ENCODE measurements around the gene NUP42.
"Not testable (repeated sequence)": the region's sequence is repeated elsewhere in the genome, so short reads cannot be mapped to it uniquely, and the experiment has no call there.

Gene NUP42, protein sequence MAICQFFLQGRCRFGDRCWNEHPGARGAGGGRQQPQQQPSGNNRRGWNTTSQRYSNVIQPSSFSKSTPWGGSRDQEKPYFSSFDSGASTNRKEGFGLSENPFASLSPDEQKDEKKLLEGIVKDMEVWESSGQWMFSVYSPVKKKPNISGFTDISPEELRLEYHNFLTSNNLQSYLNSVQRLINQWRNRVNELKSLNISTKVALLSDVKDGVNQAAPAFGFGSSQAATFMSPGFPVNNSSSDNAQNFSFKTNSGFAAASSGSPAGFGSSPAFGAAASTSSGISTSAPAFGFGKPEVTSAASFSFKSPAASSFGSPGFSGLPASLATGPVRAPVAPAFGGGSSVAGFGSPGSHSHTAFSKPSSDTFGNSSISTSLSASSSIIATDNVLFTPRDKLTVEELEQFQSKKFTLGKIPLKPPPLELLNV

DNA sequence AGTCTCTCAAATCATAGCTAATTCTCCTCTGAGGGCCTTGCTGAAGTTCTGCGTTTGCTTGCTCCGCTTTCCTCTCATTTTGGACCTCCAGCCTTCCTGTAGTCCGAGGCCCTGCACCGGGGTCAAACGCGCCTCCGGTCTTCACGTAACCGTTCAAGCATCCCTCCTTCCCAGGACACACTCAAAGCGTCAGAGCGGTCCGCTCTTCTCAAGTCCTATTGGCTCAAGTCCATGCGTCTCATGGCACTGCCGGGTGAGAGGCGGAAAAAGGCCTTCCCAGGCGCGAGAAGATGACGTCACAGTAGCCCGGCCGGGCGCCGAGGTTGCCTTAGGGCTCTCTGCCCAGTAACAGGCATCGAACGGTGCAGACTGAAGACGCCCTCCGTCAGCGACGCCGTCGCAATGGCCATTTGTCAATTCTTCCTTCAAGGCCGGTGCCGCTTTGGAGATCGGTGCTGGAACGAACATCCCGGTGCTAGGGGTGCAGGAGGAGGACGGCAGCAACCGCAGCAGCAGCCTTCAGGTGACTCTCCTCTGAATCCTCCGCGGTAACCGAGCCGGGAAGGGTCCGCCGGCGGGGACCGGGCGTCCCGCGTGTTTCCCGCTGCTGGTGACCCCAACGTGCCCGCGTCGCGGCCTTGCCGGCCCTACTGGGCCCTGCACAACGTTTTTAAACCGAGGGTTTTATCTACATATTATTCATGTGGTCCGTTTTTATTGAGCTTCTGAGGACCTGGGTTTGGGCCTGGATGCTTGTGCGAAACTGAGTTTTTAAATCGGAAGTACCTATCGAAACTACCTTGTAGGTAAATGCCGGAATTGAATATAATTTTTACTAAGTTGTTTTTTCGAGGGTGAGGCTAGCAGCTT is at the start of gene NUP42:
Gene NUP42 (plus strand): TSS at position 365 of the 870 bp plus-strand sequence. CDS start 38 bp downstream, at position 403.
- DNase-seq = peak; percentile 91 to 93

DNA sequence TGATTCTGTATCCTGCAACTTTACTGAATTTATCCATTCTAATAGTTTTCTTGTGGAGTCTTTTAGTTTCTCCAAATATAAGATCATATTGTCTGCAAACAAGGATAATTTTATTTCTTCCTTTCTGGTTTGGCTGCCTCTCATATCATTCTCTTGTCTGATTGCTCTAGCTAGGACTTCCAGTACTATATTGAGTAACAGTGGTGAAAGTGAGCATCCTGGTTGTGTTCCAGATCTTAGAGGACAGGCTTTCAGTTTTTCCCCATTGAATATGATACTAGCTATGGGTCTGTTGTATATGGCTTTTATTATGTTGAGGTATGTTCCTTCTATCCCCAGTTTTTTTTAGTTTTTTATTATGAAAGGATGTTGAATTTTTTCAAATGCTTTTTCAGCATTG is 48.1 kb upstream of the NUP42 start:
- DNase-seq = no peak

DNA sequence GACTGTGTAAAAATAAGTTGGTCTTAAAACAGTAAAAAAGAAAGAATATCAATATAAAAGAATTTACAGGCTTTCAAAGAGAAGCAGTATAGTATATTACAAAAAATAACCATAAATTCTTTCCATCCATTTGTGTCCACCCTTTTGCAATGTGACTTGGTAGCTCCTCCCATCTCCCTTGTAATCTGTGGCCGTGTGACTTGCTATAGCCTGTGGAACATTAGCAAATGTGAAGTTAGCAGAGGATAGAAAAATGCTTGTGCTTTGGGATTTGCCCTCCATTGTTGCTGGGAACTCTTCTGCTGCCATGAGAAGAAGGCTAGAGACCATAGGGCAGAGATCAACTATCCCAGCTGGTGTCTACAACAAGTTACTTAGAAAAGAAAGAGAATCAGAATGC is 46.1 kb upstream of the NUP42 start:
- DNase-seq = no peak

DNA sequence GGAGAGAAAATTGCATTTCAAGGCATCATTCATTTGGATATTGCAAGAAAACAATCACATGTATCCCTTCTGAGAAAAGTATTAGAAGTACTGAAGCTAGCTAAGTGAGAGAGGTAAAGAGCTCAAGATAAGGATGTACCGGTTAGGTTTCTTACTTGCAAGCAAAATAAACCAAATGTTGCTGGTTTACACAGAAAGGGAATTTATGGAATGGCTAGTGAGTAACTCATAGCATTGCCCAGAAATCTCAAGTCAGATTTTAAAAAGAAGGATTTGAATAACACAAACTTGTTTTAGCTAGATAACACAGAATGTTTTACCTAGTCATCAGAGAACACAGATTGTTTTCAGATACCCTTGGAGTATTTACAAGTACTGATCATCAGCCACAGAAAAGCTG is 45.6 kb upstream of the NUP42 start:
- DNase-seq = no peak

DNA sequence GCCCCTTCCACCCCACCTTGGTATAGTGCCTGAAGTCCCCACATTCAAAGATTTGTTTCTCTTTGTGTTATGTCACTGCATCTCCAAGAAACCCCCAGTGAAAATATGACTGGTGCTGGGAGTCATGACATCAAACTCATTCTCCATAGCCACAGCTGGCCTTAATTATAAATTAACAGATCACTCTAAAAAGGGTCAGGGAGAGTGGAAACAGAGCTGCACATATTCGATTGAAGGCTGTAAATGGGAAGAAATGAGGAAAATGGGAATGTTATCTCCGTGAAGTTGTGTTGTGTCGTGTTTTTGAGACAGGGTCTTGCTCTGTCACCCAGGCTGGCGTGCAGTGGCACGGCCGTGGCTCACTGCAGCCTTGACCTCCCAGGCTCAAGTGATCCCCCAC is 24.2 kb upstream of the NUP42 start:
- no peak for DNase-seq

DNA sequence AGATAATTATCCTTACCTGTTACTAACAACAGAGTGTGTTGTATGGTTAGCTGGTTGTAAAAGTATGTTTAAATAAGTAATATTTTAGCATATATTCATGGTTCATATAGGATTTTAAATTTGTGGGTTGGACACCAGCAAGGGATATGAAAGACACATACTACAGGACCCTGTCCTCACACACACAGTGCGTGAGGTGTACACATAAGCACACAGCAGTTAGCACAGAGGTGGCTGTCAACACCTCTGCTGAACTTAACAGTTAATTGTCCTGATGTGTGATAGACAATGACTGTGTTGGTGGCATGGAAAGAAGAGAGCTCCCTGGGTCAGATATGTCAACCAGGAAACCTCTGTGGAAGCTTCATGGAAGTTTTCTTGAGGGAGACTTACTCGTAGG is 23.3 kb upstream of the NUP42 start:
- no peak for DNase-seq

DNA sequence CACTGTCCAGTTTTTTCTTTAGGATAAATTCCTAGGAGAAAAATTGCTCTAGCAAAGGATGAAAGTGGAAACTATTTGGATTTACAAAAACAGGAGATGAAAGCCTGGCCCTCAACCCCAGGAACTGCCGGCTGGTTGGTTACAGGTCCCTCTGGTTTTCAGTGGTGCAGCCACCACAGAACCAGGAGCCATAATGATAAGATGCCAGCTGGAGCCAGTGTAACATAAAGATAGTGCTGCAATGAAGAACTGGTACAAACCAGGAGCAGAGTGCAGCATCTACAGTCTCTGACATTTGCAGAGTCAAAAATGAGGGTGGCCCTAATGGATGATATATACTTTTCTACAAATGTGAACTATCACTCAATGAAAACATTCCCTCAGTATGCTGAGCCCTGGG is 20.4 kb upstream of the NUP42 start:
- DNase-seq = no peak

DNA sequence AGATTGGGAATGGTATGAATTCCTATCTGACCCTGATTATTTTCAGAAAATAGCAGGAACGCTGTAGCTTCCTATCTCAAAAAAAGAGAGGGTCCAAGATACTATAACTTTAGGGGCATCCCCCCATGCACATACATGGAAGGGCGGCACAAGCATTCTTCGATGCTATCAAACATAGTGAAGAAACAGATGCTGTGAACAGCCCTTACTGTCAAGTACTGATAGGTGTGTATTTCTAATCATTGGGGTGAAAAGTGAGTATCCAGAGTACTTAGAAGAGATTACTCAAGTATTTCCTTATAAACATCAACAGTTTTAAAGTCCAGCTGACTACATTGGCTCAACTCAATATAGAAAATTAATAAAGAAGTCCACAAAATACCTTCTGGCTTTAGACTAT is 17.0 kb upstream of the NUP42 start:
- DNase-seq = no peak

DNA sequence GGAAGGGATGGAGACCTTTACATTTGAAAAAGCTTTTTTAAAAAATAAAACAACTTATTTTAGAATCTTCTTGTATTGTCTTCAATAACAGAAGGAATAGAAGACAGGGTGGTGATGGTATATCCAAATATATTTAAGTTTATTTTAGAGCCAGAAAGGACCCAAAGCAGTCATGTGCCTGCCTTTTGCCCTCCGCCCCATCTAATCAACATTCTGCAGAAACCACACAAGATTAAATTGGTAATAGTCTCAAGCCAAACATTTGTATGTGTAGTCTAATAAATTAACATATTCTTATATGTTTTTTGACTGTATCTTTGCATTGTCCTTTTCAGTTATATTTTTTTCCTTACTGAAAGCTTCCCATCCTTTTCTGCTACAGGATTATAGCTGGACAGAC is 16.5 kb upstream of the NUP42 start:
- DNase-seq = no peak

DNA sequence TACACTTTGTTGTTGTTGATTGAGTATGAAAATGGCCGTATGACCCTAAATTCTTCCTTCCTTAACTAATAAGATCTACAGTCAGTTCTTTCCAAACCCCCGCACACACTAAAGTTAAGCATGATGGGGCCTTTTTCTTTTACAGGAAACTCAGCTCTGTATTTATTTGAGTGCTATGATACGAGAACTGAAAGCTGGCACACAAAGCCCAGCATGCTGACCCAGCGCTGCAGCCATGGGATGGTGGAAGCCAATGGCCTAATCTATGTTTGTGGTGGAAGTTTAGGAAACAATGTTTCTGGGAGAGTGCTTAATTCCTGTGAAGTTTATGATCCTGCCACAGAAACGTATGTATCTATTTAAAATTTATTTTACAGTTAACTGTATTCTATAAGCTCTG is 14.2 kb upstream of the NUP42 start:
- no peak for DNase-seq

DNA sequence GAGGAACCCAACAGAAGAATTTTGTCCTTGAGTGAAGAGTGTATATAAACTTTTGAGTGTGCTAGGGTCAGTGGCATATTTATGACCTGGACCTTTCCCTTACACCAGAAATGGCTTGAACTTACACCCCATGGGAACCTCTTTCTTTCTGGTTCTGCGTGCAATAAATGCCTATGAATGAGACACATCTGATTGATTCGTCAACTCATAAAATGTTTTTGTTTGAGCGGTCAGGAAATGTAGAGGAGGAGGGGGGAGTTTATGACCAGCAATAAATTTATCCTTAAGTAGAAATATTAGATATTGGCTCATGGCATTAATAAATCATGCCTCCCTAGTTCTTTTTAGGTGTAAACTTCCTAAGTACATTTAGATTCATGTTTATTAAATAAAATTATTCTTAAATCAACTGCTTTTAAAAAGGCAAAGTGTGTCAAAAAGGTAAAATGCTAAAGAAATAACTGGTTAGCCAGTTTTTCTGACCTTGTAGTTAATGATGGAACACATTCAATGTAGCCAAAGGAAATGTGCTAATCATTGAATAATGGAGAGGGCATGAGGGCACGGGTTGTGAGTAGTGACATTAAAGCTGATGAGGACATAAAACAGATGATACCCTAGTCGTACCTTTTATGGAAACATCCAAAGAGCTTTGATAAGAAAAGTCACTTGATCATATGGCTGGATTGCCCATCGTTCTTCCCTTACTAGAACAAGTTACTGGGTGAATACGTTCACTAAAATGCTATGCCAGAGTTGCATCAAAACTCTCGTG is 13.6 kb upstream of the NUP42 start:
- no peak for DNase-seq

DNA sequence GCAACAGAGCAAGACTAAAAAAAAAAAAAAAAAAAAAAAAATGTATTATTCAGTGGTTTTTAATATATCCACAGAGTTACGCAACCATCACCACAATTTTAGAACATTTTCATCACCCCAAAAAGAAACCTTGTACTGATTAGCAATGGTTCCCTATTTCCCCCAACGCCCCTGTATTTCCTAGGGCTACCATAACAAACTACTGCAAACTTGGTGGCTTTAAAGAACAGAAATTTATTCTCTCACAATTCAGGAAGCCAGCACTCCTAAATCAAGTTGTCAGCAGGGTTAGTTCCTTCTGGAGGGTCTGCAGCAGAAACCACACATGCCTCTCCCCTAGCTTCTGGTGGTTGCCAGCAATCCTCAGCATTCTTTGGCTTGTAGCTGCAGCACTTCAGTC is 5.9 kb upstream of the NUP42 start:
- DNase-seq = no peak

DNA sequence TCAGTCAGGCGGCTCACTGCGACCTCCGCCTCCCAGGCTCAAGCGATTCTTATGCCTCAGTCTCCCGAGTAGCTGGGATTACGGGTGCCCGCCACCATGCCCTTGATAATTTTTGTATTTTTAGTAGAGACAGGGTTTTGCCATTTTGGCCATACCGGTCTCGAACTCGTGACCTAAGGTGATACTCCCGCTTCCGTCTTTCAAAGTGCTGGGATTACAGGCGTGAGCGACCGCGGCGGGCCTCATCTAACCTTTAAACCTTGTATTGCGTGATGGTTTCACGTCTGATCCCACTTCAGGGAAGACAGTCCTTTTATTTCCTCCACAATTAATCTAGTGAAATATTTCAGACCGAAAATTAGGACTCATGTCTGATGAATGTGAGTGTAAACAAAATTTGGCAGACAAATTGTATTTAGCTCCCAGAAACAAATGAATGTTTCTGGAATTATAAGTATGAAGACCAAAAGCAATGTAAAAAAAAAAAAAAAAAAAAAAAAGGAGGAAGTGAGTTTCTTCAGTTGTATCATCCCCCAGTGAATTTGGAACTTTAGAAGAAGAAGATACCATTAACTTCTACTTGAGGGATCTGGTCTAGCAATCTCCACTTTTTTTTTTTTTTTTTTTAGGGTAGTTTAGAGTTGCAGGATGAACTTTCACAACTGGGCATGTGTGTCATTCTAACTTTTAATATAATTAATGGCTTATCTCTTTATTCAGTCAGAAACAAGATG is 1.6 kb downstream of the NUP42 start:
- DNase-seq = no peak

DNA sequence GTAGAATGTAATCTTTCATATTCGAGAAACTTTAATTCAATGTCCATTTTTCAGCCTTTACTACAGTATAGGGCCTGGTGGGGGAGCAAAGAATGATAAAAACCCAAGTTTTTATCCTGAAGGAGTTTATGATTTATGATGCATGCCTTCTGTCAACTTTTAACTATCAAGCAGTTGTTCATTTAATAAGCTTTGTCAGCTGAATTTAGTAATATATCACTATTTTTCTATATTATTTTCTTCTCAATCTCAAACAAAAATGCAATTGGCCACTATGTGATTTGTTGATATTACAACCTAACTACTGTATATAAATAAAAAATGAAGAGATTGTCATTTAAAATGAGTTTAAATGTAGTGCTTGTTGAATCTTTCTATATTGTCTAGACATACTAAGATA is 2.4 kb downstream of the NUP42 start:
- DNase-seq = no peak

DNA sequence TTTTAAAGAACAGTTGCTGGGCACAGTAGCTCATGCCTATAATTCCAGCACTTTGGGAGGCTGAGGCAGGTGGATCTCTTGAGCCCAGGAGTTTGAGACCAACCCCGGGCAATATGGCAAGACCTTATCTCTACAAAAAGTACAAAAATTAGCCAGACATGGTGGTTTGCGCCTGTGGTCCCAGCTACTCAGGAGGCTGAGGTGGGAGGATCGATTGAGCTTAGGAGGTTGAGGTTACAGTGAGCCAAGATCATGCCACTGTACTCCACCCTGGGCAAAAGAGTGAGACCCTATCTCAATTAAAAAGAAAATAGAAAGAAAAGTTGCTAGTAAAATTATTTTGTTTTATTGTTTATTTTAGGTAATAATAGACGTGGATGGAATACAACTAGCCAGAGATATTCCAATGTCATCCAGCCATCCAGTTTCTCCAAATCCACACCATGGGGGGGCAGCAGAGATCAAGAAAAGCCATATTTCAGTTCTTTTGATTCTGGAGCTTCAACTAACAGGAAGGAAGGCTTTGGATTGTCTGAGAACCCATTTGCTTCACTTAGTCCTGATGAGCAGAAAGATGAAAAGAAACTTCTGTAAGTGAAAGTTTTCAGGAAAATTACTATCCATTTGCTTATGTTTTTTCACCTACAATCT is 3.0 kb downstream of the NUP42 start:
- DNase-seq = no peak

DNA sequence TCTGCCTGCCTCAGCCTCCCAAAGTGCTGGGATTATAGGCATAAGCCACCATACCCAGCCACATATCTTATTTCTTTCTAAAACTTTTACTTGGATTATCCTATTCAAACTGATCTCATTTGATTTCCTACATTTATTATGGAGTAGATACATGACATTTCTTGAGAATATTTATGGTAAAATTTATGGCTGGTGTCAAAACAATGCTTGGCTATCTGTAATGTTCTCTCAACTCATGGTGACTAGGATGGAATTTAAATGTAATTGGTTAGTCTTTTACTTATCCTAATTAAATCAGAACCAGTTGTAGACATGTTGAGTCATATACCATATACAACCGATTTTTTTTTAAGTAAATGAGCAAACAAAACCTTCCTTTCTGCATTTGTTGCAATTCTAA is 4.1 kb downstream of the NUP42 start:
- DNase-seq = no peak

DNA sequence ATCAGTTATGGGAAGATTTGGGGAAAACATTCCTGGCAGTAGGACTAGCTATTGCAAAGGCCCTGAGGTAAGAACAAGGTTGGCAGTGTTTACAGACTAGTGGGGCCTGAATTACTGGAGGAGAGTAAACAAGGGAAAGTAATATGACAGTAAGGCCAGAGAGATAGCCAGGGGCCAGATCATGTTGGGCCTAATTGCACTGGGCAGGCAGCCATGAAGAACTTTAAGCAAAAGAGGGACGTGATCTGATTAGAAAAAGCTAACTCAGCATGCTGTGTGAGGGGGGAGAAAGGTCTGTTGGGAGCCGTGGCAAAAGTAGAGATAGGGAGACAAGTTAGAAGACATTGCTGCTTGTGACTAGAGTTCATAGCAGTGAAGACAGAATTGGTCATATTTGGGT is 9.2 kb downstream of the NUP42 start:
- DNase-seq = no peak

DNA sequence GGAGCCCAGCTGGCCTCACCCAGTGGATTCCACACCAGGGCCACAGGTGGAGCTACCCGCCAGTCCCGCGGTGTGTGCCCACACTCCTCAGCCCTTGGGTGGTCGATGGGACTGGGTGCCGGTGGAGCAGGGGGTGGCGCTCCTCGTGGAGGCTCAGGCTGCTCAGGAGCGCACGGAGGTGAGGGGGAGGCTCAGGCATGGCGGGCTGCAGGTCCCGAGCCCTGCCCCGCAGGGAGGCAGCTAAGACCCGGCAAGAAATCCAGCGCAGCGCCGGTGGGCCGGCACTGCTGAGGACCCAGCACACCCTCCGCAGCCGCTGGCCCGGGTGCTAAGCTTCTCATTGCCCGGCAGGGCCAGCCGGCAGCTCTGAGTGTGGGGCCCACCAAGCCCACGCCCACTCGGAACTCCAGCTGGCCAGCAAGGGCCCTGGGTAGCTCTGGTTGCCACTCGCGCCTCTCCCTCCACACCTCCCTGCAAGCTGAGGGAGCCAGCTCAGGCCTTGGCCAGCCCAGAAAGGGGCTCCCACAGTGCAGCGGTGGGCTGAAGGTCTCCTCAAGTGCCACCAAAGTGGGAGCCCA is 11.9 kb downstream of the NUP42 start:
- DNase-seq = not testable (repeated sequence)

DNA sequence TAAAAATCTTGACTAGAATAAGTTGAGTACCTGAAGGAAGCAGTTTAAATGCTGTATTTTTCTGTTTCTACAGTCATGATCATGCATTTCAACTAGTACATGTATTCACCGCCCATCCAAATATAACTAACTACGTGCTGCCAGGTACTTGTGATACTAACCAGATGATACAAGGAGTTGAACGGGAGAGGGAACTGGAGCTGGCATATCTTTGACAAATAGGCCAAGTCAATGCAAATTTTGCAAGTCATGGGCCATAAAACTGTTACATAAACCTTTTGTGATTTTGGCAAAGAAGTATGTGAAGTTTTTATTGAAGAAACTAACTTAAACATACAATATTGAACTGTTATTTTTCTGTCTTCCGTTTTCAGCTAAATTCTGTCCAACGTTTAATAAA is 14.5 kb downstream of the NUP42 start:
- DNase-seq = no peak

DNA sequence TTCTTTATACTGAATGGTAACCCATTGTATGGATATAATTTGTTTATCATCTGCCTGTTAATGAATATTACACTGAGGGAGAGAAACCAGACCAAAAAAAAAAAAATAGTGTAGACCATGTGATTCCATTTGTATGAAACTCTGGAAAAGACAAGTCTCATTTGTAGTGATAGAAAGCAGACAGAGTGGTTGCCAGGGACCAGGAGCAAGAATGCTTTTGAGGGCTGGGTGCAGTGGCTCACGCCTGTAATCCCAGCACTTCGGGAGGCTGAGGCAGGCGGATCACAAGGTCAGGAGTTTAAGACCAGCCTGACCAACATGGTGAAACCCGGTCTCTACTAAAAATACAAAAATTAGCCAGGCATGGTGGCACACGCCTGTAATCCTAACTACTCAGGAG is 15.9 kb downstream of the NUP42 start:
- not testable (repeated sequence) for DNase-seq

DNA sequence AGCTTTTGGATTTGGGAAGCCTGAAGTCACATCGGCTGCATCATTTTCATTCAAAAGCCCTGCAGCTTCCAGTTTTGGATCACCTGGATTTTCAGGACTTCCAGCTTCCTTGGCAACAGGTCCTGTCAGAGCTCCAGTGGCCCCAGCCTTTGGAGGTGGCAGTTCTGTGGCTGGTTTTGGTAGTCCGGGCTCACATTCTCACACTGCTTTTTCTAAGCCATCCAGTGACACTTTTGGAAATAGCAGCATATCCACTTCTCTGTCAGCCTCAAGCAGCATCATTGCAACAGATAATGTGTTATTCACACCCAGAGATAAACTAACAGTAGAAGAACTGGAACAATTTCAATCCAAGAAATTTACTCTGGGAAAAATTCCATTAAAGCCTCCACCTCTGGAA is 18.5 kb downstream of the NUP42 start:
- no peak for DNase-seq

DNA sequence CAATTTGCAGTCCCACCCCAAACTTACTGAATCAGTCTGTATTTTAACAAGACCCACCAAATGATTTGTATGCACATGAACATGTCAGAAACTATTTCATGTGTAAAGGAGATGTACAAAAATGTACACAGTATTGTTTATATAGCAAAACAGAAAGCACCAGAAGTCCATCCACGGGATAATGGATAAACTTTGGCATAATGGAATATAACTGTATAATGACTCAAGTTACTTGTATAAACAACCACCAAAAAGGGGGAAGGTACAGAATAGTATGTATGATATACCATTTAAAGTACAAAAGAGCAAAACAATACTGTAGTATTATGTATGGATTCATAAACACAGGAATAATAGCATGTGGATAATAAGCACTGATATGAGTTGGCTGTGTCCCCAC is 22.4 kb downstream of the NUP42 start:
- no peak for DNase-seq

Data from stimulated activated CD4-positive, alpha-beta T cell treated with anti-CD3 and anti-CD28 coated beads, Interleukin-4, amount 100 ng/mL, for 4 hours (primary cell).